Hepatic stellate cell (primary cell): ENCODE data around the gene CHIA.
A peak's percentile ranks its signal among the peaks of the same experiment; 100 is the strongest.
"Not testable (repeated sequence)": the region's sequence is repeated elsewhere in the genome, so short reads cannot be mapped to it uniquely, and the experiment has no call there.

Experiments used
- DNase-seq: peaks from one replicate; pipeline ENCODE4 v3.0.0; 2011; ENCODE audit warnings: low spot score

Gene CHIA

DNA sequence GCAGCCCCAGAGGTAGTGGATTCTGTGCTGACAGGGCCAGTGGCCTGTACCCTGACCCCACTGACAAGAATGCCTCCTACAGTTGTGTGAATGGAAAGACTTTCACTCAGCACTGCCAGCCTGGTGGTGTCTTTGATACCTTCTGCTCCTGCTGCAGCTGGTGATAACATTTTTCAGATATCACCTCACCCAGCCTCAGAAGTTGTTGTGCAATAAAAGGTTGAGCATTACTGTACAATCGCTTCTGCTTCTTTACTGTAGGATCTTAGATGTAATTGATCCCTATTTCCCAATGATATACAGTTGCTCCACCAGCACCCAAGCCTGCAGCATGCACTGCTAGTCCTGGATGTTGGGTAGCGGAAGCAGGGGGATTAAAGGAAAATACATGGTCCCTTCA lies 4.8 kb upstream of the CHIA start:
- DNase-seq, result no peak

DNA sequence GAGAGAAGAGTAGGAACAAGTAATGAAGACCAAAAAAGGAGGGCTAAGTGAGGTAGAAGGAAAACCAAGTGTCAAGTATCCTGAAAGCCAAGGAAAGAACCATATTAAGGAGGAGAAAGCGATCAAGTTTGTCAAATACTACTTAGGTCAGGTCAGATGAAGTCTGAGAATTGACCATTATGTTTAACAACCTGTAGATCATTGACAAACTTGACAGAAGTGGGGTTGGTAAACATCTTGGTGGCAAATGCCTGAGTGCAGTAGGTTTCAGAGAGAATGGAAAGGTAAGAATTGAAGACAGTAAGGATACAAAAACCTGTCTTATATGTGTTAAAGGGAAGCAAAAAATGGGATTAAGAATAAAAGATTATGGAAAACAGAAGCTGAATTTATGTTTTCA lies 3.7 kb upstream of the CHIA start:
- DNase-seq, result no peak

DNA sequence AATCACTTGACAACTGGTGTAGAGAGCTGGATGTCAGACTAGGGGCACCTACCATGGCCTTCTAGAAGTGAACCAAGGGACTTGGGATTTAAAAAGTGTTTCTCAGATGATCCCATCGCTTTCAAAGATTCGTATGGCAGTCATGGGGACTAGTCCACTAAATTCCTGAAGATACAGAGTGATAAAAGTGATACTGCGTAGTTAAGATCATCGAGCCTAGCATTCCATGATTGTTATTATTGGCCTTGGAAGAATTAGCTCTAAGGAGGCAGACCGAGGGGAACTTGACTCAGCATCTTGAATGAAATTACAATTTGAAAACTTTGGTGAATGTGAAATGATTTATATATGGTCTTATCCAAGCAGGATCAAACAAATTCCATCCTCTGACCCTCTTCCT lies 1.3 kb upstream of the CHIA start:
- no peak for DNase-seq

DNA sequence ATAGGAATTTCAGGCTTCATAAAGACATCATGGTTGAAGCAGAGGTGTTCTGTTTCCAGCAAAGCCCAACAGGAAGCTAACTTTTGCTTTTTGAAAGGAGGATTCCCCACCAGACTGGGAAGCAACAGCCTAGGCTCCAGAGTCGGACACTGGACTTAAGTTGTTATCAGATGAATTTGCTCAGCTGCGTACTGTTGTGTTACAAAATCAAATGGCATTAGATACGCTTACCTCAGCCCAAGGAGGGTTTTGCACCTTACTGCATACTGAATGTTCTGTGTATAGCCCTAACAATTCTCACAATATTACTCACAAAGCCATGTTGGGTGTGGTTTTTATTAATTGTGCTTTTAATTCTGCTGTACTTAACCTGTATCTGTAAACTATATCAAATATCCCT lies 547 bp upstream of the CHIA start:
- no peak for DNase-seq

DNA sequence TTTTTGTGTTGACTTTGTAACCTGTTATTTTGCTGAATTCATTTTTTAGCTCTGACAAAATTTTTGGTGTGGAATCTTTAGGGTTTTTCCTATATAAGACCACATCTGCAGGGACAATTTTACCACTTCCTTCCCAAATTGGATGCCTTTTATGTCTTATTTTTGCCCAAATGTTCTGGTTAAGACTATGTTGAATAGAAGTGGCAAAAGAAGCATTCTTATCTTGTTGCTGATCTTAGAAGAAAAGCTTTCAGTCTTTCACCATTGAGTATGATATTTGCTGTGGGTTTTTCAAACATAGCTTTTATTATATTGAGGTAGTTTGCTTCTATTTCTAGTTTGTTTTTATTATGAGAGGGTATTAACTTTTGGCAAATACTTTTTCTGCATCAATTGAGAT lies 3.7 kb downstream of the CHIA start:
- DNase-seq, result no peak

DNA sequence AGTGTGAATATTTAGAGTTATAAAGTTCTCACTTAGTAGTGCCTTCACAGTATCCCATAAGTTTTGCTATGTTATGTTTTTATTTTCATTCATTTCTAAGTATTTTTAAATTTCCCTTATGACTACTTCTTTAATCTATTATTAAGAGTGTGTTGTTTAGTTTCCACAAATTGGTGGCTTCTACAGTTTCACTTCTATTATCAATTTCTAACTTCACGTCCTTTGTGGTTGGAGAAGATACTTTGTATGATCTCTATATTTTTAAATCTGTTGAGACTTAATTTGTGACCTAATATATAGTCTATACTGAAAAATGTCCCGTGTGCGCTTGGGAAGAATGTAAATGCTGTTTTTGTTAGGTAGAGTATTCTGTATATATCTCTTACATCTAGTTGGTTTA lies 11.7 kb downstream of the CHIA start:
- DNase-seq, result no peak

DNA sequence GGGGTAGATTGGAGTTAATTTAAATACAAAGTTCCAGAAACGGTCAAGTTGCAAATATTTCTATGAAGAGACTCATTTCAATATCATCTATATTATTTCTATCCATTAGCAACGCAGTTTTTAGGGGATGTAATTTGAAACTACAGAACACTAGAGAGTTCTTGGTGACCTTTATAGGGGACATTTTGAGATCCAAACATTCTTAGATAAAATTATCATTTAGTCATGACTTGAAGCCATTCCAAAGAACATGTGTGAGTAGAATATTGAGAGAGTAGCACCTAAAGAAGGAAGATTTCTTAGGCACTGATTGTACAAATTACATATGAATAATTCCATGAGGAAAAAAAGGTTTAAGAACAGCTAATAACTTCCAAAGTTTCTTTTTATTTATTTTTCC lies 19.0 kb downstream of the CHIA start:
- DNase-seq, result no peak

DNA sequence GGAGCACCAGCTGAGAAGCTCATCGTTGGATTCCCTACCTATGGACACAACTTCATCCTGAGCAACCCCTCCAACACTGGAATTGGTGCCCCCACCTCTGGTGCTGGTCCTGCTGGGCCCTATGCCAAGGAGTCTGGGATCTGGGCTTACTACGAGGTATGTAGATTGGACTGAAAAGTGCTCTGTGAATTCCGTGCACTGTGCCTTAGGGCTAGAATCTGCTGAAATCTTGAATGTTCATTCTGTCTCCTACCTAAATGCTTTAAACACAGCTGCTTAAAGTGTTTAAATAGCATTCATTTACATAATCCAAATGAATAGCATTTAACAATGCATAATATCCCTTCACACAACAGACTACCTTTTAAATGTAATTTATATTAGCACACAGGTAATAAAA lies 27.9 kb downstream of the CHIA start:
- no peak for DNase-seq

DNA sequence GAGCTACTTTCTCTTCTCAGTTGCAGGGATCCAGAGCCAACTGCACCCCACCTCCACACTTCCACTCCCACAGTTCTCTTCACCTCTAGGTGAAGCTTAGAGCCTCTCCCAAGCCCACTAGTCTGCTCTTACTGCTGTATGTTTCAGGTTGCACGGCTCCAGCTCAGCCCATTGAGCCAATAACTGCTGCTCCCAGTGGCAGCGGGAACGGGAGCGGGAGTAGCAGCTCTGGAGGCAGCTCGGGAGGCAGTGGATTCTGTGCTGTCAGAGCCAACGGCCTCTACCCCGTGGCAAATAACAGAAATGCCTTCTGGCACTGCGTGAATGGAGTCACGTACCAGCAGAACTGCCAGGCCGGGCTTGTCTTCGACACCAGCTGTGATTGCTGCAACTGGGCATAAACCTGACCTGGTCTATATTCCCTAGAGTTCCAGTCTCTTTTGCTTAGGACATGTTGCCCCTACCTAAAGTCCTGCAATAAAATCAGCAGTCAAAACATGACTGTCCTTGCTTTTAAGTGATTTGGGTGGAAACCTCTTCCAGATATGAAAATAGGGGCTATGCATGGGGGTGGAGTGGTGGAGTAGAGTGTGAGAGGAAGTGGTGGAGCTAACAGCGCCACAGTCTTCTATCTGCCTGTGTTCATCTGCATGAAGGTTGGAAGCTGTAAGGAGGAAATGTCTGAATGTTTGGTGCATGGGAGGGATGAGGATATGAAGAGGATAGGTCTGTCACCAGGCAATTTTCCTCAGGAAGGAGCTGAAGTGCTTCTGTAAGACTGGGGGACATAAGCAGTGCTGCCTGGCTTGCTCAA lies 29.6 kb downstream of the CHIA start:
- DNase-seq, result no peak

DNA sequence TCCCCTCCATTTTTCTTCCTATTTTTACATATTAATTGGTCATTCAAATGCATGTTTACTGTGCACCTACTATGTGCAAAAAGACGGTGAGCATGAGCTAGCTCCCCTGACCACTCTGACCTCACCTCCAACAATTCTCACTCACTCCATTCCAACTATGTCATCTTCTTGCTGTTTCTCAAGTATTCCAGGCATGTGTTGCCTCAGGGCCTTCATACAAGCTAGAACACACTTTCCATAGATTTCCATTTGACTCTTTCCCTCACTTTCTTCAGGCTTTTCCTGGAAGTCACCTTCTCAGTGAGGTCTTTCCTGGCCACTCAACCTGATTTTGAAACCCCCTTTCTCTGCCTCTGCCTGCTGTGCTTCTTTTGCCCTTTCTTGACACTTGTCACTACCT lies 32.6 kb downstream of the CHIA start:
- DNase-seq, result no peak

DNA sequence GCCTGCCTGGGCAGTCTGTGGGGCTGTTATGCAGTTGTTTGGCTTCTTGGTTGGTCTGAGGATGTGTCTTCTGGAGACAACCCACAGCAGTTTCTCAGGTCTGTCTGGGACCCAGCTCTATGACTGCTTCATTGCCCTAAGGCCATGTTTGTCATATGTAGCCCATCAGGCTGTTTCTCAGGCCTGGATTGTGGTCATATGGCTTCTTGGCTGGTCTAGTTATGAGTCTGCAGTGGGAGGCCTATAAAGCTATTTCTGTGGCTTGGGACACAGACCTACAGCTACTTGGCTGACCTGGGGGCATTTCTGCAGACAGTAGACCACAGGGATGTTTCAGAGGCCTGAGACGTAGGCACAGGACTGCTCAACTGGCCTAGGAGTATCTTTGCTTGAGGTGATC lies 41.5 kb downstream of the CHIA start:
- no peak for DNase-seq

DNA sequence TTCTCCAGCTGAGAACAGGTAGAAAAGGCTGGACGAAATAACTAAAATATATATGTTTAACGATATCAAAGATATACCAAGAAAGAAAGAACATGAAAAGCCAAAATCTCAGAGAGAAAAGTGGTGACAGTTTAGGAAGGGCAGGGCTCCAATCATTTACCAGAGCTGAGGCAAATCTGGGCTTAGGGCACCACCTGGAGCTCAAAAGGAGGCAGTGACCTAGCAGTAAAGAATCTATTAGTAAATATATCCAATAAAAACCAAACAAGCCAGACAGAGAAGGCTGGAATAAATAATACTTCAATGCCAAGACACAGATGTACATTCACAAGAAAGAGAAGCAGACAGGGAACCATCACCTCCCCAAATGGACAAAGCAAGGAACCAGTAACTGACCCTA lies 43.5 kb downstream of the CHIA start:
- DNase-seq, result peak; percentile 24

DNA sequence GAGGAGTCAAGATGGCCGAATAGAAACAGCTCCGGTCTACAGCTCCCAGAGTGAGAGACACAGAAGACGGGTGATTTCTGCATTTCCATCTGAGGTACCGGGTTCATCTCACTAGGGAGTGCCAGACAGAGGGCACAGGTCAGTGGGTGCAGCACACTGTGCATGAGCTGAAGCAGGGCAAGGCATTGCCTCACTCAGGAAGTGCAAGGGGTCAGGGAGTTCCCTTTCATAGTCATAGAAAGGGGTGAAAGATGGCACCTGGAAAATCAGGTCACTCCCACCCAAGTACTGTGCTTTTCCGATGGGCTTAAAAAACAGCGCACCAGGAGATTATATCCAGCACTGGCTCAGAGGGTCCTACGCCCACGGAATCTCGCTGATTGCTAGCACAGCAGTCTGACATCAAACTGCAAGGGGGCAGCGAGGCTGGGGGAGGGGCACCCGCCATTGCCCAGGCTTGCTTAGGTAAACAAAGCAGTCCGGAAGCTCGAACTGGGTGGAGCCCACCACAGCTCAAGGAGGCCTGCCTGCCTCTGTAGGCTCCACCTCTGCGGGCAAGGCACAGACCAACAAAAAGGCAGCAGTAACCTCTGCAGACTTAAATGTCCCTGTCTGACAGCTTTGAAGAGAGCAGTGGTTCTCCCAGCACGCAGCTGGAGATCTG lies 44.7 kb downstream of the CHIA start:
- not testable (repeated sequence) for DNase-seq

DNA sequence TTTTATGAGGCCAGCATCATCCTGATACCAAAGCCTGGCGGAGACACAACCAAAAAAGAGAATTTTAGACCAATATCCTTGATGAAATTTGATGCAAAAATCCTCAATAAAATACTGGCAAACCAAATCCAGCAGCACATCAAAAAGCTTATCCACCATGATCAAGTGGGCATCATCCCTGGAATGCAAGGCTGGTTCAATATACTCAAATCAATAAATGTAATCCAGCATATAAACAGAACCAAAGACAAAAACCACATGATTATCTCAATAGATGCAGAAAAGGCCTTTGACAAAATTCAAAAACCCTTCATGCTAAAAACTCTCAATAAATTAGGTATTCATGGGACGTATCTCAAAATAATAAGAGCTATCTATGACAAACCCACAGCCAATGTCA lies 48.2 kb downstream of the CHIA start:
- not testable (repeated sequence) for DNase-seq

DNA sequence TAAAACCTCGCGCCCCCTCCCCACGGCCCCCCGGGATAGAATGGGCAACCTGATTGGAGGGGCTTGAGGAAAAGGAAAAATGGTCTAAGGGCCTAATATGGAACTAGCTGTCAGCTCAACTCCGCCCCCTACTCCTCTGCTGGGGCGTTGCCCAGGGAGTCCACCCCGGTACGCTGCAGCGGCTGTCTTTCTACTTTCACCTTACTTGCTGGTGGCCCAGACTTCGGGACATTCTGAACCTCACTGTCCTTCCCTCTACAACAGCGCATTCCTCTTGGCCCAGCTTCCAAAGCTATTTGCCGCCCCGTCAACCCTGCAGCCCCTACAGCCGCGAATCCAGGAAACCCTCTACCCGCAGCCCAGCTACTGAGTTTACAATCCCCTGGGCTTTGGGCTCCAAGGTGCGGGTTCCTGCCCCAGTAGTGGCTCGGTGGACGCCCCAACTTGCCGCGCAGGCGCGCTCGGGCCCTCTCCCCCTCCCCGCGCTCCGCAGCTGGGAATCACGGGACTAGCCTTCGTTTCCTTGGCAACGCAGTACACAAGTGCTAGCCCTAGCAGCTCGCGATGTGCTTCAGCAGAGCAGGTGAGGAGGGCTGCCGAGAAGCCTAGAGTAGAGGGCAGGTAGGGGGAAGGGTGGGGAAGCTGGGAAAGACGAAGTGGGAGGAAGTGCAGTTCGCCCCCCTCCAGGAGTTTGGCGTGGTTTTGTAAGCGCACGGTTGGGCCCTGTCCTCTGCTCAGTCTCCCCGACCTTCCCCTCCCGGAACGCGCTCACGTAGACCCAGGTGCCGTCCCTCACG lies 55.6 kb downstream of the CHIA start:
- DNase-seq, result peak; percentile 56

DNA sequence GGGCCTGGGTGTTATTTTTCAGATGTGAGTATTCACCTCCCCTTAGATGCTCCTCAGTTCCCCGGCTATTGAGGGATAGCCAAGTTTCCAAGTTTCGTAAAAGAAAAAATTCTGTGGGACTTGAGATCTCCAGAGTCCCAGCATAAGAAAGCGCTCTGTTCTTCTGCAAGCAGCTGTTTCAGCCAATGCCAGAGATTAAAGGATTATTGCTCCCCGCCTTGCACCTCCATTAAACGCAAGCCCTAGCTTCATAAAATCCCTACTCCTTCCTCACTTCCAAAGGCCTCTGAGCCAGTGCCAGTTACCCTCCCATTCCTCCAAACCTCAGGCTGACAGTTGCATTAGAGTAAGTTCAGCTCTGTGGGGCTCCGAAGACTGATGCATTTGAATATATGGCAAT lies 56.4 kb downstream of the CHIA start:
- no peak for DNase-seq

DNA sequence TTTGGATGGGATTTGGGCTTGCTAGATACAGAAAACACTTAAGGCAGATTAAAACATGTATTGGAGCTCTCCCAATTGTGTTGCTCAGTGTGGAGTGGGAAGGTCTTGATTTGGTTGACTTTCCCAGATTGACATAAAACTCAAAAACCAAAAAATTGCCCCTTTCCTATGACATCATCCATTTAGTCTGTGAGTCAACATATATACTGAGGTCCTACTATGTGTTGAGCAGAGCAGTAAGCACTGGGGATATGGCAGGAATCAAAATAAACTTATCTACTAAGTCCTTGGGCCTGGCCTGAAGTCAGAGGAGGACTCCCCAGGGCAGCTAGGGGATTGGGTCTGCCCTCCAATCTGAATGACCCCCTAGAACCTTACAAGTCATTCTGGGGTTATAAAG lies 61.0 kb downstream of the CHIA start:
- DNase-seq, result no peak

DNA sequence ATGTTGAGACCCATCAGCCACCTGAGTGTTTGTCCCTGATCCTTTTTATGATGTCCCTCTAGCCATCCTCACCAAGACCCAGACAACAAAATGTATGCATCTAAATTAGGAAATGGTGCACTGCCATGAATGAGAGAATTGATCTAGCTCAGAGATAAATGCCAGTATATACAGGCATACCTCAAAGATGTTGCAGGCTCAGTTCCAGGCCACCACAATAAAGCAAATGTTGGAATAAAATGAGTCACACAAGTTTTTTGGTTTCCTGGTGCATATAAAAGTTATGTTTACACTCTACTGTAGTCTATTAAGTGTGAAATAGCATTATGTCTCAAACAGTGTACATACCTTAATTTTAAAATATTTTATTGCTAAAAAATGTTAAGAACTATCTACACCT lies 63.9 kb downstream of the CHIA start:
- no peak for DNase-seq

DNA sequence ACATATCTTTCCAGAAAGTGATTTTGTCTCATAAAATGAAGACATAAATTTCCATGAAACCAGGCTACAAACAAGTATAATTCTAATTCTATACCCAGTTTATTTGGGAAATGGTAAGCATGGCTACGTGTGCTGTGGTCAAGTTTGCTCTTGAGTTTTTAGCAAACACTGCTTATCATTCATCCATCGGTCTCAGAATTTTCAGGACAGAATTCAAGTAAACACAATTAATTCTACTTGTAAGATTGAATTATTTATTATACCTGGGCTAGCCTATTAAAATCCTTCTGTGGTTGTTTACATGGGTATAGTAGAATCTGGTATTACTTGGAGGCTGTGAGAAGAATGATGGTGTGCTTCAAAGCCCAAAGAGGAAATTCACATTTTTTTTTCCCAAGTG lies 68.3 kb downstream of the CHIA start:
- DNase-seq, result no peak

DNA sequence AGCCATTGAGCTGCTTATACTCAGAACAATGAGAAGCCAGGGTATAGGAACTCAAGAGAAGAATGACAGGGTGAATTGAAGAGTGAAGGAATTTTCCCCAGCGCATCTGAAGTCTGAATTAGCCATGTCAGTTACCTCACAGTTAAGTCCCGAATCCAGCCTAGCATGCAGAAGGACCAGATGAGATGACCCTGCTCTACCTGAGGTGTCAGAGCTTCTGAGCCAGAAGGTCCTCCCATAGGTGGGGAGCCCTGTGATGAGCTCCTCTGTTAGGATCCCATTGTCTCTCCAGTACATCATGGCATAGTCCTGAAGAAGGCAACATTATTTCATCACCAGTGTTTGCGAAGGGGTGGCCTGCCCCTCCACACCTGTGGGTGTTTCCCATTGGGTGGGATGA lies 68.7 kb downstream of the CHIA start:
- DNase-seq, result no peak

DNA sequence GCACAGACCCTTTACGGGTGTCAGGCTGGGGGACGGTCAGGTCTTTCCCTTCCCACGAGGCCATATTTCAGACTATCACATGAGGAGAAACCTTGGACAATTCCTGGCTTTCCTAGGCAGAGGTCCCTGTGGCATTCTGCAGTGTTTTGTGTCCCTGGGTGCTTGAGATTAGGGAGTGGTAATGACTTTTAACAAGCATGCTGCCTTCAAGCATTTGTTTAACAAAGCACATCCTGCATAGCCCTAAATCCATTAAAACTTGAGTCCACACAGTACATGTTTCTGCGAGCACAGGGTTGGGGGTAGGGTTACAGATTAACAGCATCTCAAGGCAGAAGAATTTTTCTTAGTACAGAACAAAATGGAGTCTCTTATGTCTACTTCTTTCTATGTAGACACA lies 69.6 kb downstream of the CHIA start:
- DNase-seq, result not testable (repeated sequence)

DNA sequence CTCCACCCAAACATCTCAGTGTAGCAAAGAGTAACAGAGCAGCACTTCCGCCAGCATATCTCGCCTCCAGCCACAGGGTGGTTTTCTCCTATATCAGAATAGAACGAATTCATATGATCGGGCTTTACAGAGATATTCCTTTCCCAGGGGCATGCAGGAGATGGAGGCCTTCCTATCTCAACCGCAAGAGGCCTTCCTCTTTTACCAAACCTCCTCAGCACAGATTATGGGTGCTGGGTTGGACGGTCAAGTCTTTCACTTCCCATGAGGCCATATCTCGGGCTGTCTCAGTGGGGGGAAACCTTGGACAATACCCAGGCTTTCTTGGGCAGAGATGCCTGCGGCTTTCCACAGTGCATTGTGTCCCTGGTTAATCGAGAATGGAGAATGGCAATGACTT lies 71.1 kb downstream of the CHIA start:
- DNase-seq, result no peak

DNA sequence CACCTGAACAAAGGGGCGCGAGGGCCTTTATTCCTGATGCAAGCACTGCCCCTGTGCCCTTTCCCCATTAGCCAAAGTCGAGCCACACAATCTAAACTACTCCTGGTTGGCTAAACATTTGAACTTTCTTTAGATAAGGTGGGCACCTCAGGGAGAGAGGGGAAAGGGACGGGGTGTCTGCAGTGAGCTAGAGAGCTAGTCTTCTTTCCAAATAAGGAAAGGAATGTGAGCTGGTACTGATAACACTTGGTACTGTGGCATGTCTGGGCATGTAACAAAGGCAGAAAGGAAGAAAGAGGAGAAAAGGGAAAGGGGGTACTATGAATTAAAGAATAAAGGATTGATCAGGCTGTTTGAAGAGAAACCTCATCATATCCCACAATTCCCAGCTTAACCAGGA lies 74.0 kb downstream of the CHIA start:
- DNase-seq, result no peak
